ENCODE data around the gene IL36RN.

The IL36RN gene

GRCh38 chr2:113036763-113037162 lies 22.2 kb upstream of the IL36RN start:
- no peak overlapping the region for H3K27ac ChIP-seq
- H3K4me1 ChIP-seq = no peaks in the 10 kb centered on the region
- TF ChIP-seq CTCF (IDR thresholded peaks at IDR 0.05) = no peak
- intact Hi-C loops (cut with DNase I; ENCODE audit: low total_unique reads) = no loop called here
- no peaks in the 10 kb centered on the region for H3K36me3 ChIP-seq
- H3K27me3 ChIP-seq = no peaks in the 10 kb centered on the region
- no peak for DNase-seq
- H3K4me3 ChIP-seq = no peak overlapping the region
- H3K9me3 ChIP-seq = no peaks in the 10 kb centered on the region

GRCh38 chr2:113038291-113038690 lies 20.7 kb upstream of the IL36RN start:
- H3K4me1 ChIP-seq = no peaks in the 10 kb centered on the region
- intact Hi-C loops (cut with DNase I; ENCODE audit: low total_unique reads) = no loop called here
- no peak overlapping the region for H3K4me3 ChIP-seq
- no peak overlapping the region for H3K27ac ChIP-seq
- TF ChIP-seq CTCF (IDR thresholded peaks at IDR 0.05) = no peak
- H3K27me3 ChIP-seq = no peaks in the 10 kb centered on the region
- no peak for DNase-seq
- no peaks in the 10 kb centered on the region for H3K9me3 ChIP-seq
- no peaks in the 10 kb centered on the region for H3K36me3 ChIP-seq

GRCh38 chr2:113039158-113039557 lies 19.8 kb upstream of the IL36RN start:
- intact Hi-C loops (cut with DNase I; ENCODE audit: low total_unique reads) = no loop called here
- DNase-seq = no peak
- no peaks in the 10 kb centered on the region for H3K4me1 ChIP-seq
- no peaks in the 10 kb centered on the region for H3K27me3 ChIP-seq
- no peaks in the 10 kb centered on the region for H3K36me3 ChIP-seq
- TF ChIP-seq CTCF (IDR thresholded peaks at IDR 0.05) = no peak
- no peak overlapping the region for H3K27ac ChIP-seq
- H3K4me3 ChIP-seq = no peak overlapping the region
- no peaks in the 10 kb centered on the region for H3K9me3 ChIP-seq

- H3K9me3 ChIP-seq = no peaks in the 10 kb centered on the region
- H3K36me3 ChIP-seq = no peaks in the 10 kb centered on the region
- no peak overlapping the region for H3K4me3 ChIP-seq
- no peak overlapping the region for H3K27ac ChIP-seq
- no peak for DNase-seq
- H3K4me1 ChIP-seq = no peaks in the 10 kb centered on the region
- TF ChIP-seq CTCF (IDR thresholded peaks at IDR 0.05) = no peak
- no peaks in the 10 kb centered on the region for H3K27me3 ChIP-seq
- intact Hi-C loops (cut with DNase I; ENCODE audit: low total_unique reads) = no loop called here
Measured at GRCh38 chr2:113039719-113040118, 19.3 kb upstream of the IL36RN start.

- Histone ChIP-seq H3K4me3 (no peak overlapping the region), H3K27ac (no peak overlapping the region), H3K9me3 (no peaks in the 10 kb centered on the region), H3K36me3 (no peaks in the 10 kb centered on the region), H3K4me1 (no peaks in the 10 kb centered on the region), H3K27me3 (no peaks in the 10 kb centered on the region)
- TF ChIP-seq CTCF (IDR thresholded peaks at IDR 0.05) = no peak
- DNase-seq = no peak
- intact Hi-C loops (cut with DNase I; ENCODE audit: low total_unique reads) = no loop called here
Measured at GRCh38 chr2:113041871-113042270, 17.1 kb upstream of the IL36RN start.

GRCh38 chr2:113046465-113046864 lies 12.5 kb upstream of the IL36RN start:
- Histone ChIP-seq H3K4me3 (no peak overlapping the region), H3K27ac (no peak overlapping the region)
- intact Hi-C loops (cut with DNase I; ENCODE audit: low total_unique reads) = no loop called here

More at GRCh38 chr2:113046465-113046864, 12.5 kb upstream of the IL36RN start:
- TF ChIP-seq CTCF (IDR thresholded peaks at IDR 0.05) = no peak
- no peaks in the 10 kb centered on the region for H3K27me3 ChIP-seq
- no peaks in the 10 kb centered on the region for H3K36me3 ChIP-seq
- H3K4me1 ChIP-seq = no peaks in the 10 kb centered on the region
- H3K9me3 ChIP-seq = peaks cover 0 to 3% (median 0%) of the 10 kb centered on the region in 3 donors
- no peak for DNase-seq
